GM12892 (cell line): Measurements from ENCODE around the gene DPF3.

ENCODE experiments used
- POLR2A ChIP-seq: IDR thresholded peaks from 2 replicates; pipeline ENCODE4 v1.6.1; 2011; ENCODE audit warnings: low read depth, low read length, control low read depth
- POLR2AphosphoS5 ChIP-seq: IDR thresholded peaks from 2 replicates; pipeline ENCODE4 v1.6.1; 2011; ENCODE audit warnings: low read depth, low read length, control low read depth
- TAF1 ChIP-seq: IDR thresholded peaks from 2 replicates; pipeline ENCODE4 v1.6.1; 2011; ENCODE audit warnings: low read depth, mild to moderate bottlenecking, control low read depth, low read length, borderline replicate concordance

DNA sequence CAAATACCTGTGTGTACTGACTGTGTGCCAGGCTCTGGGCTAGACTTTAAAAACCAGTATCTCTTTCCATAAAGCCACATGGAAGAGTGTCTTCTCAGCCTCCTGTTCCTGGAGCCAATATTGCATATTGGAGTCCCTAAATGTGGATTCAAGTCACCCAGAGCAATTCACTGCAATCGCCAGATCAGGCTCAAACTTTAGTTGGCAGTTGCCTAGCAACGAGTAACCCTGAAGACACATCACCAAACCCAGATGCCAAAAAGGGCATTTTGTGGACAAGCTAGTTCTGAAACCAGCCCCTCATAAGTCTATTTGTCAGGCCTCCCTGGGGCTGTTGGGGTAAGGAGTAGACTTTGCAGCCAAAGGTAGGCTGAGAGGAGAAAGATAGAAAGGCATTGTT, 13.7 kb downstream of the DPF3 start:
- TF ChIP-seq TAF1 (no peak), POLR2AphosphoS5 (no peak), POLR2A (no peak)
